Measurements from ENCODE around the gene PRKCA. TPM values are rescaled to one million over a fixed set of nuclear protein-coding genes. Genes with fewer than 3 reads are reported as not detected.

Gene PRKCA
- total RNA-seq, 1 experiment from 2014 or later, result 29.5 TPM

DNA sequence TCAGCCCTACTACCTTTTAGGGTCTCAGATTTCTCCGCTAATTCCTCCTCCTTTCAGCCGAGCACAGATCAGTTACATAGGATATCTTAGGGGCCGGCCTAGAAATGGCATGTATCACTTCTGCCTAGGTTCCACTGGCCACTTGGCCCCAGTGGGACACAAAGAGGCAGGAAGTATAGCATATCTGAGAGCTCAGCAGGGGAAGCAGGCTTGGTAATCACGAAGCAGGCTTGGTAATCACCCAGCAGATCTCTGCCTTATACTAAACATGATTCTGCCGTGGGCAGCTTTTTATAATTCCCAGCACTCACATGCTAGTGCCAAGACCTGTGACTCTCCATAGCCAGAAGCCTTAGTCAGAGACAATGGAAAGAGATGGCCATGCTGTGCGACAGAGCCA is 472.9 kb downstream of the PRKCA start:
- H3K27ac Mint-ChIP-seq, result peak overlapping the region; percentile 100; the same call in 1 of the 2 replicates
- H3K27me3 Mint-ChIP-seq (ENCODE audit: low read depth), result no peaks in the 10 kb centered on the region
- no peak overlapping the region for H3K4me3 Mint-ChIP-seq
- TF ChIP-seq ATF3 (CRISPR knock-in tag; conservative IDR thresholded peaks at IDR 0.05), result no peak
- TF ChIP-seq CREB1 (CRISPR knock-in tag; IDR thresholded peaks at IDR 0.05), result no peak
- TF ChIP-seq, protein P1, sequence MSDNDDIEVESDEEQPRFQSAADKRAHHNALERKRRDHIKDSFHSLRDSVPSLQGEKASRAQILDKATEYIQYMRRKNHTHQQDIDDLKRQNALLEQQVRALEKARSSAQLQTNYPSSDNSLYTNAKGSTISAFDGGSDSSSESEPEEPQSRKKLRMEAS (CRISPR knock-in tag; IDR thresholded peaks at IDR 0.05), result no peak
- TF ChIP-seq, protein P2, sequence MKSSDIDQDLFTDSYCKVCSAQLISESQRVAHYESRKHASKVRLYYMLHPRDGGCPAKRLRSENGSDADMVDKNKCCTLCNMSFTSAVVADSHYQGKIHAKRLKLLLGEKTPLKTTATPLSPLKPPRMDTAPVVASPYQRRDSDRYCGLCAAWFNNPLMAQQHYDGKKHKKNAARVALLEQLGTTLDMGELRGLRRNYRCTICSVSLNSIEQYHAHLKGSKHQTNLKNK (CRISPR knock-in tag; IDR thresholded peaks at IDR 0.05), result no peak
- TF ChIP-seq ELF4 (CRISPR knock-in tag; IDR thresholded peaks at IDR 0.05; ENCODE audit: low read depth), result no peak
- TF ChIP-seq MYBL2 (CRISPR knock-in tag; IDR thresholded peaks at IDR 0.05), result no peak
- TF ChIP-seq ATF1 (CRISPR knock-in tag; IDR thresholded peaks at IDR 0.05), result no peak
- no peak for TF ChIP-seq FOXK1 (CRISPR knock-in tag; IDR thresholded peaks at IDR 0.05)
- TF ChIP-seq FOXJ3 (CRISPR knock-in tag; IDR thresholded peaks at IDR 0.05; ENCODE audit: borderline replicate concordance), result no peak
- TF ChIP-seq EMX1 (CRISPR knock-in tag; IDR thresholded peaks at IDR 0.05), result no peak
- no peak for TF ChIP-seq NR2C2 (CRISPR knock-in tag; IDR thresholded peaks at IDR 0.05)
- TF ChIP-seq NR3C1 (CRISPR knock-in tag; conservative IDR thresholded peaks at IDR 0.05; ENCODE audit: low read depth), result no peak
- TF ChIP-seq GABPB1 (CRISPR knock-in tag; IDR thresholded peaks at IDR 0.05), result no peak
- no peak for TF ChIP-seq RELA (CRISPR knock-in tag; IDR thresholded peaks at IDR 0.05; ENCODE audit: borderline replicate concordance)
- no peak for TF ChIP-seq GRHL2 (CRISPR knock-in tag; IDR thresholded peaks at IDR 0.05; ENCODE audit: insufficient replicate concordance, severe bottlenecking)
- TF ChIP-seq ZNF425 (CRISPR knock-in tag; conservative IDR thresholded peaks at IDR 0.05), result no peak
- TF ChIP-seq, protein P3, sequence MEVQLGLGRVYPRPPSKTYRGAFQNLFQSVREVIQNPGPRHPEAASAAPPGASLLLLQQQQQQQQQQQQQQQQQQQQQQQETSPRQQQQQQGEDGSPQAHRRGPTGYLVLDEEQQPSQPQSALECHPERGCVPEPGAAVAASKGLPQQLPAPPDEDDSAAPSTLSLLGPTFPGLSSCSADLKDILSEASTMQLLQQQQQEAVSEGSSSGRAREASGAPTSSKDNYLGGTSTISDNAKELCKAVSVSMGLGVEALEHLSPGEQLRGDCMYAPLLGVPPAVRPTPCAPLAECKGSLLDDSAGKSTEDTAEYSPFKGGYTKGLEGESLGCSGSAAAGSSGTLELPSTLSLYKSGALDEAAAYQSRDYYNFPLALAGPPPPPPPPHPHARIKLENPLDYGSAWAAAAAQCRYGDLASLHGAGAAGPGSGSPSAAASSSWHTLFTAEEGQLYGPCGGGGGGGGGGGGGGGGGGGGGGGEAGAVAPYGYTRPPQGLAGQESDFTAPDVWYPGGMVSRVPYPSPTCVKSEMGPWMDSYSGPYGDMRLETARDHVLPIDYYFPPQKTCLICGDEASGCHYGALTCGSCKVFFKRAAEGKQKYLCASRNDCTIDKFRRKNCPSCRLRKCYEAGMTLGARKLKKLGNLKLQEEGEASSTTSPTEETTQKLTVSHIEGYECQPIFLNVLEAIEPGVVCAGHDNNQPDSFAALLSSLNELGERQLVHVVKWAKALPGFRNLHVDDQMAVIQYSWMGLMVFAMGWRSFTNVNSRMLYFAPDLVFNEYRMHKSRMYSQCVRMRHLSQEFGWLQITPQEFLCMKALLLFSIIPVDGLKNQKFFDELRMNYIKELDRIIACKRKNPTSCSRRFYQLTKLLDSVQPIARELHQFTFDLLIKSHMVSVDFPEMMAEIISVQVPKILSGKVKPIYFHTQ (CRISPR knock-in tag; IDR thresholded peaks at IDR 0.05), result no peak
- TF ChIP-seq ZNF121 (CRISPR knock-in tag; IDR thresholded peaks at IDR 0.05), result no peak
- no peak for ATAC-seq
- H3K9me3 Mint-ChIP-seq, result 0 out of 2 replicates have a peak, but pooled peaks cover 4% of the 10 kb centered on the region
- DNase-seq (ENCODE audit: low spot score), result no peak
- peaks cover 59% of the 10 kb centered on the region for H3K4me1 Mint-ChIP-seq
- CTCF ChIA-PET, result interaction anchor here (1.1 to 1.5 kb wide), 4 partner anchors 38 to 80 kb away, joined by 3 to 6 read pairs (median 4); no protein-coding TSS in a partner anchor
- H3K36me3 Mint-ChIP-seq, result peaks cover 5% of the 10 kb centered on the region; the same call in 1 of the 2 replicates
- POLR2A ChIA-PET, result no interaction called here

DNA sequence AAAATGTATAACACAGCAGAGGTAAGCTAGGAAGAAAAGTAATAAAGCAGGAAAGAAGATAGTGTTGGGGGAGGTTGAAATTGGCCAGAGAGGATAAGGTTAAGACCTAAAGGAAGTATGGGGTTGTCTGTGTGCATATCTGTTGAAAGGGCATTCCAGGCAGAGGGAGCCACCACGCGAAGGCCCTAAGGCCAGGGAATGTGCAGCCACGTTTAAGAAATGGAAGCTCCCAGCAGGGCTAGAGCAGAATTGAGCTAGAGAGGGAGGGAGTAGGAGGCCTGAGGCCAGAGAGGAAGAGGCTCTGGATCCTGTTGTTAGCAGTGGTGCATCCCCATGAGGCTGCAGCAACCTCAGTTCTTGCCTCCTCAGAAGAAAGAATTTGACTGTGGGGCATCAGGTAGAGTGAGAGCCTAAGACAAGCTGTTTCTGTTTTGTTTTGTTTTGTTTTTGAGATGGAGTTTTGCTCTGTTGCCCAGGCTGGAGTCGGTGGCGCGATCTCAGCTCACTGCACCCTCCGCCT is 473.5 kb downstream of the PRKCA start:
- POLR2A ChIA-PET, result no interaction called here
- Mint-ChIP-seq H3K4me1 (peaks cover 57% of the 10 kb centered on the region), H3K27me3 (ENCODE audit: low read depth) (no peaks in the 10 kb centered on the region), H3K27ac (peak overlapping the region; percentile 100), H3K36me3 (peaks cover 5% of the 10 kb centered on the region; the same call in 1 of the 2 replicates), H3K4me3 (no peak overlapping the region), H3K9me3 (0 out of 2 replicates have a peak, but pooled peaks cover 4% of the 10 kb centered on the region)
- TF ChIP-seq HMGA2 (CRISPR knock-in tag; IDR thresholded peaks at IDR 0.05), result no peak
- DNase-seq (ENCODE audit: low spot score) (no peak), ATAC-seq (no peak)
- CTCF ChIA-PET, result interaction anchor here (0.6 to 1.5 kb wide), 6 partner anchors 28 to 611 kb away, joined by 3 to 6 read pairs (median 3); no protein-coding TSS in a partner anchor

Measured in WTC11 (cell line).